ENCODE results near the gene ISCA1.

DNA sequence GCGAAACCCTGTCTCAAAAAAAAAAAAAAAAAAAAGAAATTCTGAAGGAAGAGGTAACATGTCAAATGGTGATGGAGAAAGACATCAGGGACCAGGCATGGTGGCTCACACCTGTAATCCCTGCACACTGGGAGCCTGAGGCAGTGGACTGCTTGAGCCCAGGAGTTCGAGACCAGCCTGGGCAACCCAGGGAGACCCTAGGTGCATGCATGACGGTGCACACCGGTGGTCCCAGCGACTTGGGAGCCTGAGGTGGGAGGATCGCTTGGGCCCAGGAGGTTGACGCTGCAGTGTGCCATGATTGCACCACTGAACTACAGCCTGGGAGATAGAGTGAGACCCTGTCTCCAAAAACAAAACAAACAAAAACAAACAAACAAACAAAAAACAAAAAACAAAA lies 1.8 kb downstream of the ISCA1 start:
- TF ChIP-seq GATA3 (IDR thresholded peaks at IDR 0.05; ENCODE audit: low read depth, low read length) = no peak
- TF ChIP-seq GATA2 (IDR thresholded peaks at IDR 0.05; ENCODE audit: low read depth, low read length) = no peak
